Measurements from ENCODE around the gene BBX.
"Not testable (repeated sequence)": the region's sequence is repeated elsewhere in the genome, so short reads cannot be mapped to it uniquely, and the experiment has no call there.

BBX gene

DNA sequence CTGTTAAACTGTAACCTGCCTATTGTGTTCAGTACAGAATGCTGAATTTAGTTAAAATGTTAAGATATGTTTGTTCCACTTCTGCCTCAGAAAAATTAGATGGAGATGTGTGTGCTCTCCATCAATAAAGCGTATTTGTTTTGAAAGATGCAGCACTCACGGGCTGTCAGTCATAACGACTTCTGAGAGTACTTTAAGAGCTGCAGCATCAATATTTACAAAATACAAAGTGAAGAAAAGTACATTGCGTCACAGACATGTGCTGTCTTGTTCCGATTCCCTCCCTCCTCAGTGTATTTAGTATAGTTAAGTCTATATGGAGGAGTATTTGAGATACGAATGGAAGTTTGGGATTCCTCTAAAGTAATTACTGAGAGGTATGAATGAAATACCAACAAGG is 166.6 kb downstream of the BBX start:
- DNase-seq, result no peak

DNA sequence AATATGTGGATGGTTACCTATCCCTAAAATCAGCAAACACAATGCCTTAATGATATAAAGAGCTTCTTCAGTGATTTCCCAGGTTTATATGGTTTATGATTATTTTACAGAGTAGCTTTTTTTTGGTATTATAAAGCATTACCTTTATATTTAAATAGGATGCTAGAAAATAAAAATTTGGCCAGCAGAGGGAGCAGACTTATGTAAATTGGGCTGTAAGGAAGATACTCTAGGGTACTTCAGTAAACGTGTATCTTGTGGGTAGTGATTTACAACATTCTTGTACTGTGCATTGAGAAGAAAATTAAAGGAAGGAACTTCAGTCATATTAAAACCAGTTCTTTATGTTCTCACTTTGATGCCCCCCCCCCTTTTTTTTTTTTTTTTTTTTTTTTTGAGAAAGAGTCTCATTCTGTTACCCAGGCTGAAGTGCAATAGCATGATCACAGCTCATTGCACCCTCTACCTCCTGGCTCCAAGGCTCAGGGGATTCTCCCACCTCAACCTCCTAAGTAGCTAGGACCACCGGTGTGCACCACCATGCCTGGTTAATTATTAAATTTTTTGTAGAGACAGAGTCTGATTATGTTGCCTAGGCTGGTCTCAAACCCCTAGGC is 167.9 kb downstream of the BBX start:
- DNase-seq, result peak in 1 of 5 experiments; percentile 69

DNA sequence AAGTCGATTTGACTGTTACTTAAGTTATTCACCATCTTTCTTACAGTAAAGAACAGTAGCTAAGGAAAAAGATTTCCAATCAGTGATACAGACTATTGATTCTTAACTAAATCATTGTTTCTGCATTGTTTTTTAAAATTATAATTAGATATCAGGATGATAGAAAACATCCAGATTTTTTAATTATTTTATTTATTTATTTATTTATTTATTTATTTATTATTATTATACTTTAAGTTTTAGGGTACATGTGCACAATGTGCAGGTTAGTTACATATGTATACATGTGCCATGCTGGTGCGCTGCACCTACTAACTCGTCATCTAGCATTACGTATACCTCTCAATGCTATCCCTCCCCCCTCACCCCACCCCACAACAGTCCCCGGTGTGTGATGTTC is 169.2 kb downstream of the BBX start:
- not testable (repeated sequence) for DNase-seq

GRCh38 chr3:107697348-107697747 is 174.6 kb downstream of the BBX start:
- DNase-seq, result not testable (repeated sequence)

- peak in 1 of 5 experiments; percentile 15 for DNase-seq
These were observed 175.1 kb downstream of the BBX start for GRCh38 chr3:107697855-107698254.

GRCh38 chr3:107699682-107700081 is 176.9 kb downstream of the BBX start:
- no peak for DNase-seq

DNA sequence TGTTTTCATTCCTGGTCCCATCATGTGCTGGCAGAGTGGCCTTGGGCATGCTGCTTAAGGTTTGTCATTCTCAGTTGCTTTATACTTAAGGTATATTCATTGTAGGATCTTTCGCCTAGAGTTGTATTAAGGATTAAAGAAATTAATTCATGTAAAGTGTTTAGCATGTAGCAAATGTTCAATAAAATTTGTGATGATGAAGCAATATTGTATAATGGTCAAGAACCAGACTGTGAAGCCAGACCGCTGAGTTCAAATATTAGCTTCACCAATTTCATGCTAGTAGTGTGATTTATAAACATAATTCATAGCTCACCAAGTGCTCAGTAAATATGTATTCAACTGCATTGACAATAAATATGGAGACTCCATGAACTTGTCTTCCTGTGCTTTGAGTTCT is 178.5 kb downstream of the BBX start:
- no peak for DNase-seq

GRCh38 chr3:107704477-107704876 is 181.7 kb downstream of the BBX start:
- DNase-seq, result no peak

DNA sequence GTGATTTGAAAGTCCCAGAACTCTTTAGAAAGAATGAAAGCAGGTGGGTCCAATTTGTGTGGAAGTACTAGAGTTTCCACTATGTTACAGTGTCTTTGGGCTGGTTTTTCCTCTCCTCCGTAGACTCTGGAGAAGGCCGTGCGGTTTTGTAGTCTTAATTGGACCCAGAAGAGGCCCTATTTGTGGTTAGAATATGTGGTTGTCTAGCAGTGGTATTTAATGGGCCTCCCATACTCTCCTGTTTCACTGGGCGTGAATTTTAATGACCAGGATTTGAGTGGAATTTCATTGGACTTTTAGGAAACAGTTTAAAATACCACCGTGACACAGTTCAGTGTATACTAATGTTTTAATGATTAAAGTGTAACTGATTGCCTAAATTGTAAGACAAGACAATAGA is 182.3 kb downstream of the BBX start:
- DNase-seq, result no peak

DNA sequence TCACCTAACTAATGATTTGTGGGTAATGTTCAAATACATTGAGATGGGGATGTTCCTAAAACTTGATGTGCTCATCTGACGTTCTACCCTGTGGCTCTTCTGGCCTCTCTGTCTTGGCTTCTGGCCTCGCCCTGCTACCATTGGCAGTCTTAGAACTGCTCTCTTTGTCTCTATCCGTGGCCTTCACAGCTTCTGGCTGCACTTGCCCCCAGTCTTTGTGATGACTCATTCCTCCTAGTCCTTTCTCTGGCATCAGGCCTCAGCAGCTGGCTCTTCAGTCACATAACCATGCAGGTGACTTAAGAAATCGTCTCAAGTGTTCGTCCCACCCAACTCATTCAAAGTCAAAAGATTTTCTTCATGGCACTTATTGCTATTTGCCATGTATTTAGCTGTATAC is 188.1 kb downstream of the BBX start:
- no peak for DNase-seq

- DNase-seq, result no peak
These were observed 194.0 kb downstream of the BBX start for GRCh38 chr3:107716734-107717133.

- no peak for DNase-seq
These were observed 195.8 kb downstream of the BBX start for GRCh38 chr3:107718547-107718946.

DNA sequence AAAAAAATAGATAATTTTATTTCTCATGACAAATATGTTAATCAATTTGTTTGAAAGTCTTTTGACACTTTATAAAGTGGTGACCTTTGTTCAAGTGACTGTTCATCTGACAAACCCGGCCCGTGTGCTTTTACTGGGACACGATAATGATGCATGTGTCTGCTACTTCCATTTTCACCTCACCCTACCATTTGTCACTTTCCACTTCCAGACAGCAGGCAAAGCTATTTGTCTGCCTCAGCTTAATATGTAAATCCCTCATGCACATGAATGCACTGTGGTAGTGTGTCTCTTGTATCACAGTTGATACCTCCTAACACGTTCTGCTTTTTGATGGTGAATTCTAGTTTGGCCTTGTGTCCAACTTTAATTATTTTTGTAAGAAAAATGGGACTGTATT is 204.3 kb downstream of the BBX start:
- no peak for DNase-seq

DNA sequence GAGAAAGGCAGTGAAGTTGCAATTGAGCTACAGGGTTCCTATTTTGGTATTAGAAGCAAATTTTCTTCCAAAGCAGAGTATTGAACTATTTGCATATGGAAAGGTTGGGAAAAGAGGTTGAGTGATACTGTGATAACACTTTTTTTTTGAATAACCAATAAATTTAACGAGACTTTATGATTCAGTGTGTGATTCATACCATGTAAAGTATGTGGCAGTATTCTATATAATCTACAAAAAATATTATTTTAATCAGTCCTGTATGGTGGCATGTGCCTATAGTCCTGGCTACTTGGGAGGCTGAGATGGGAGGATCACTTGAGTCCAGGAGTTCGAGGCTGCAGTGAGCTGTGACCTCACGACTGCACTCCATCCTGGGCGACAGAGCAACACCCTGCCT is 206.9 kb downstream of the BBX start:
- no peak for DNase-seq

GRCh38 chr3:107734317-107734716 is 211.6 kb downstream of the BBX start:
- DNase-seq, result no peak

GRCh38 chr3:107737914-107738313 is 215.2 kb downstream of the BBX start:
- DNase-seq, result no peak

DNA sequence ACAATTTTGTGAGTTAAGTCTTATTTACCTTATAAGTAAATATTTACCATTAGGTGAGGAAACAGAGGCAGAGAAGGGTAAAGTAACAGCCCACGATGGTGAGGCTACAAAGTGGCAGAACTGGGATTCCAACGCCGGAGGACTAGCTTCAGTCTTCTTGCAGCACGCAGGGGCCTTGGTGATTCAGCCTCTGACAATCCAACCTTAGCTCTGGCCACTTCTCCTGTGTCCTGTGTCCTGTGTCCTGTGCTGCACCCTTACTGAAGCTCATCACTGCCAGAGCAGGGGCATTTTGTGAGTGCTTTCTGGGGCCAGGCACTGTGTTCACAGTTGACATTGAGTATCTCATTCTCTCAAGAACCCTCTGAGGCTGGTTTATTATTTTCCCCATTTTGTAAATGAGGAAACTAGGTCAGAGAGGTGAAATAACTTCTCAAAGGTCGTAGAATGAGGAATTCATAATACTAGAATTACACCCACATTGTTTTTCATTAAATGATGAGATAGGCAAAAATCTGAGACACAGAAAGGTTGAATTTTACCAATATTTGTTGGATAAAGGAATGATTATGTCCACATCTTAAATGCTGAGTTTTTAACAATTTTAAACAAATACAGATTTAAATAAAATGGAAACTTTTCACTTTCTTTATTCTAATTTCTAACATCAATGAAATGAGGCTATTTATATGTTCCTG is 215.9 kb downstream of the BBX start:
- no peak for DNase-seq

- DNase-seq, result no peak
These were observed 216.5 kb downstream of the BBX start for GRCh38 chr3:107739227-107739626.

- DNase-seq, result peak in 1 of 5 experiments; percentile 14
These were observed 218.5 kb downstream of the BBX start for GRCh38 chr3:107740992-107741896.

DNA sequence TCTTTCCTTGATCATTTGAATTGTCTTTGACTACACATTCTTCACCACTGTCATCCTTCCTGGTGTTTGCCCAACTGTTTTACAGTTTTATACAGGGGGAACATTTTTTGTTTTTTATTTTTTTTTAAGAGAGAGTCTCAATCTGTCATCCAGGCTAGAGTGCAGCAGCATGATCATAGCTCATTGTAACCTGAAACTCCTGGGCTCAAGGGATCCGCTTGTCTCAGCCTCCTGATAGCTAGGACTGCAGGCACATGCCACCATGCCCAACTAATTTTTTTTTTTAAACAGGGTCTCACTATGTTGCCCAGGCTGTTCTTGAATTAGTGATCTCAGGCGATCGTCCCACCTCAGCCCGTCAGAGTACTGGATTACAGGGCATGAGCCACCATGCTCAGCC is 222.6 kb downstream of the BBX start:
- no peak for DNase-seq

DNA sequence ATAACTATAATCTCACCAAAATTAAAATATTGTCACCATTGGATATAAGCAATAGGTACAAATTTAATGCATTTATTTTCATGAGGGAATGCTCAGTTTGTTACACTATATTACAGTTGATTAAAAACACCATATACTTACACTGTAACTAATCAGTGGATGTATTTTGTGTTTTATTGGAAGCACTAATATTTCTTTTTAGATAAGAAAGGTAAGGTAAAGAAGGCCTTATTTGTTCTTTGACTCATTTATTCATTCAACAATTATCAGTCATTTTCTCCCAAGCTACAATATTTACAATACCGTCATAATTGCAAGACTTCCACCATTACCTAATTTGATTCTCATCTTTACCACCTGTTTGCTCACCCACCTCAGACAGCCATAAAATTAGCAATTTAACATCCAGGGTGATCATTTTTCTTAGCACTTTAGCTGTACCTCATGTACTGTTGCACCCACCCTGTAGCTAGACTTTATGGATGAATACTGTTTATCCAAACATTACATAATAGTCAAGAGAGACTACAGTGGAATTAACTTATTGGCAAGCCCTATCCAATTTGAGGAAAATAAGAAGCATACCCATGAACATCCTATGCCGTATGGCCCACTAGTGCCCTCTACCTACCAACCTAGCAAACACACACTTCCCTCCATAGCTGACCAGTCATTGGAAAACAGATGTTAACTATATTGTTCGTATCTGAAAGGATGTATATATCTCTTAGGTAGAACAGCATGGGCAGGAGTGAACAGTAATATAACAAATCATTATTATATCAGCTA is 229.6 kb downstream of the BBX start:
- peak in 1 of 5 experiments; percentile 27 for DNase-seq

- DNase-seq, result peak in 1 of 5 experiments; percentile 58
These were observed 230.7 kb downstream of the BBX start for GRCh38 chr3:107753494-107753893.

DNA sequence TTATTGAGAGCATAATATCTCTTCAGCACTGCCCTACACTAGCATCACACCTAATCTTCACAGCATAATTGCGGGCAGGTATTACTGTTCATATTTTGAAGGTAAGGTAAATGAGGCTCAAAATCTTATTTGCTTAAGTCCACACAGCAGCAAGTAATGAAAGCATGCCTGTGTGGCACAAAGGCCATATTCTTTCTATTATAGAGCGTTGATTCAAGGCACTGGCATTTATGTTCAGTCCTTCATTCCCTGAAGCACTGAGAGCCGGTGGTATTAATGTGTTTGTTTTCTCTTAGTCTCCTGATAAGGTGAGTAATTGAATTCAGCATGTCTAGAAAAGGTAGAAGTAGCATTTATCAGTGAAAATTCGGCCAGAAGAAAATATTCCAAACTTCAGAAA is 231.2 kb downstream of the BBX start:
- no peak for DNase-seq
